NCI-H524 treated with DMSO at 0.1 percent for 48 hours (cell line): ENCODE data around the gene NAV3.

ENCODE experiments used
- DNase-seq: peaks from one replicate; lab custom pipeline; 2025; lab: John Stamatoyannopoulos, UW

The NAV3 gene

GRCh38 chr12:78118486-78118885 lies 287.8 kb downstream of the NAV3 start:
- DNase-seq = no peak

GRCh38 chr12:78119351-78119918 lies 288.7 kb downstream of the NAV3 start:
- no peak for DNase-seq

GRCh38 chr12:78120306-78120705 lies 289.6 kb downstream of the NAV3 start:
- no peak for DNase-seq

GRCh38 chr12:78120866-78121560 lies 290.3 kb downstream of the NAV3 start:
- DNase-seq = no peak

GRCh38 chr12:78121969-78122610 lies 291.4 kb downstream of the NAV3 start:
- DNase-seq = no peak

GRCh38 chr12:78128211-78128610 lies 297.5 kb downstream of the NAV3 start:
- no peak for DNase-seq

- DNase-seq = no peak
Observed at GRCh38 chr12:78143717-78144116, 313.0 kb downstream of the NAV3 start.

- no peak for DNase-seq
Observed at GRCh38 chr12:78145398-78145797, 314.7 kb downstream of the NAV3 start.

- no peak for DNase-seq
Observed at GRCh38 chr12:78146365-78146772, 315.7 kb downstream of the NAV3 start.

GRCh38 chr12:78149459-78149858 lies 318.8 kb downstream of the NAV3 start:
- no peak for DNase-seq

GRCh38 chr12:78155546-78155945 lies 324.9 kb downstream of the NAV3 start:
- DNase-seq = no peak

- no peak for DNase-seq
Observed at GRCh38 chr12:78156751-78157150, 326.1 kb downstream of the NAV3 start.

GRCh38 chr12:78157199-78157598 lies 326.5 kb downstream of the NAV3 start:
- no peak for DNase-seq

GRCh38 chr12:78164154-78164553 lies 333.5 kb downstream of the NAV3 start:
- DNase-seq = no peak

- no peak for DNase-seq
Observed at GRCh38 chr12:78167510-78167909, 336.8 kb downstream of the NAV3 start.

- DNase-seq = peak; percentile 80
Observed at GRCh38 chr12:78171061-78171460, 340.4 kb downstream of the NAV3 start.

GRCh38 chr12:78176643-78177042 lies 345.9 kb downstream of the NAV3 start:
- DNase-seq = no peak

GRCh38 chr12:78177298-78177697 lies 346.6 kb downstream of the NAV3 start:
- DNase-seq = no peak

- no peak for DNase-seq
Observed at GRCh38 chr12:78179346-78179745, 348.7 kb downstream of the NAV3 start.

- DNase-seq = peak; percentile 19
Observed at GRCh38 chr12:78181544-78182162, 351.0 kb downstream of the NAV3 start.

- no peak for DNase-seq
Observed at GRCh38 chr12:78183824-78184223, 353.1 kb downstream of the NAV3 start.

GRCh38 chr12:78185109-78185508 lies 354.4 kb downstream of the NAV3 start:
- no peak for DNase-seq

- no peak for DNase-seq
Observed at GRCh38 chr12:78185651-78186050, 355.0 kb downstream of the NAV3 start.
